HepG2 (cell line): ENCODE data around the gene RASL12. TPM values are rescaled to one million over a fixed set of nuclear protein-coding genes. Genes with fewer than 3 reads are reported as not detected.

Experiments used
- ATAC-seq: fragments of 200-7000 bp; cut with Tn5 transposase; 3 replicates; pipeline ENCODE4 v1.9.1; 2020; ENCODE audit warnings: mild to moderate bottlenecking, moderate library complexity
- BruUV-seq: library from RNA; stranded (reverse); fragments of 400-500 nt; replicated peaks from 2 replicates; lab custom pipeline; 2021; lab: Mats Ljungman, UMichigan
- CTCF ChIA-PET: fragments of 300-600 bp; formaldehyde crosslinking; extraction: SDS; loops from one replicate; lab custom pipeline; 2021; ENCODE audit warnings: low total read pairs, inconsistent platforms, low intra/inter-chr PET ratio; lab: Yijun Ruan, JAX
- POLR2A ChIA-PET: fragments of 350-600 bp; sonication (Branson Sonifier 250); formaldehyde crosslinking; loops from one replicate; lab custom pipeline; 2020; ENCODE audit warnings: antibody characterized with exemption, inconsistent platforms; lab: Yijun Ruan, JAX
- DNase-seq: peaks from one replicate; pipeline ENCODE4 v3.0.0-alpha.2; 2015; ENCODE audit warnings: low spot score
- FAIRE-seq: peaks from 3 replicates; lab custom pipeline; 2011; peaks lifted over from hg19 to GRCh38; lab: Jason Lieb, UNC
- H2AFZ ChIP-seq: one replicate; pipeline ENCODE4 v1.6.1; 2011; ENCODE audit warnings: low read length, inconsistent platforms
- H3K27ac ChIP-seq: fragments of 300-600 bp; 3 replicates; pipeline ENCODE4 v1.8.0; 2011; ENCODE audit warnings: mixed run types, mild to moderate bottlenecking, mixed read lengths, low read length, inconsistent platforms; ENCODE audit not compliant: insufficient read depth; ENCODE audit errors: extremely low read length
- H3K27me3 ChIP-seq, 2 experiments: fragments of 200-600 bp in 1 of 2; 2 replicates in 1 of 2; 3 replicates in 1 of 2; pipeline versions ENCODE4 v1.6.0 to v1.8.0; 2011; ENCODE audit warnings: low read length in 2 of 2, mild to moderate bottlenecking in 2 of 2, moderate library complexity in 2 of 2, inconsistent platforms in 1 of 2; ENCODE audit not compliant: insufficient read depth in 2 of 2, control insufficient read depth in 1 of 2
- H3K36me3 ChIP-seq, 2 experiments: fragments of 200-600 bp in 1 of 2; replicated peaks in 1 of 2; 2 replicates in 1 of 2; 3 replicates in 1 of 2; pipeline versions ENCODE4 v1.5.1 to v1.8.0; 2011; ENCODE audit warnings: low read length in 2 of 2, inconsistent platforms in 1 of 2; ENCODE audit not compliant: insufficient read depth in 2 of 2, control insufficient read depth in 1 of 2
- H3K4me1 ChIP-seq: 2 replicates; pipeline ENCODE4 v1.5.1; 2012; ENCODE audit warnings: low read length, inconsistent platforms; ENCODE audit not compliant: insufficient read depth
- H3K4me2 ChIP-seq: 2 replicates; pipeline ENCODE4 v1.6.0; 2011; ENCODE audit warnings: low read depth, low read length, inconsistent platforms
- H3K4me3 ChIP-seq, 3 experiments: fragments of 200-600 bp in 1 of 3; sonication (generic), shearing (Covaris generic) in 1 of 3; replicated peaks in 1 of 3; 2 replicates each; pipeline ENCODE4 v1.5.1; 2011 to 2016; ENCODE audit warnings: low read length in 3 of 3, inconsistent platforms in 2 of 3, low read depth in 2 of 3, mild to moderate bottlenecking in 2 of 3, control low read depth in 1 of 3, mixed read lengths in 1 of 3; ENCODE audit not compliant: insufficient read depth in 1 of 3
- H3K79me2 ChIP-seq: one replicate; pipeline ENCODE4 v1.6.1; 2011; ENCODE audit warnings: low read length, inconsistent platforms; ENCODE audit not compliant: insufficient read depth
- H3K9ac ChIP-seq: 2 replicates; pipeline ENCODE4 v1.6.0; 2011; ENCODE audit warnings: mild to moderate bottlenecking, low read depth, low read length, inconsistent platforms; ENCODE audit not compliant: insufficient read depth
- H3K9me3 ChIP-seq: 2 replicates; pipeline ENCODE4 v1.5.1; 2012; ENCODE audit warnings: mild to moderate bottlenecking, low read length
- H4K20me1 ChIP-seq: 2 replicates; pipeline ENCODE4 v1.6.0; 2011; ENCODE audit warnings: inconsistent platforms, mild to moderate bottlenecking, low read length, moderate library complexity; ENCODE audit not compliant: insufficient read depth
- ADNP ChIP-seq: sonication (generic); formaldehyde crosslinking; IDR thresholded peaks from 2 replicates; pipeline ENCODE4 v1.4.0; 2020; ENCODE audit warnings: missing genetic modification reagents
- AHR ChIP-seq: IDR thresholded peaks from 2 replicates; pipeline ENCODE4 v1.6.1; 2018; ENCODE audit warnings: missing genetic modification reagents, missing compliant biosample characterization
- RFX5 ChIP-seq: IDR thresholded peaks from 2 replicates; pipeline ENCODE4 v1.6.1; 2011; ENCODE audit warnings: low read depth, low read length, improper control_type of control experiment
- SP1 ChIP-seq, 2 experiments: fragments of 450-650 bp in 1 of 2; sonication (generic) in 1 of 2; formaldehyde crosslinking in 1 of 2; IDR thresholded peaks; 2 replicates each; pipeline versions ENCODE4 v1.4.0 to v1.6.1; 2016 to 2020; ENCODE audit warnings: missing genetic modification reagents in 1 of 2
- ZNF605 ChIP-seq: sonication (generic); formaldehyde crosslinking; IDR thresholded peaks from 2 replicates; pipeline ENCODE4 v1.8.0; 2022; ENCODE audit warnings: mild to moderate bottlenecking, missing genetic modification reagents
- ZNF616 ChIP-seq: sonication (generic); formaldehyde crosslinking; IDR thresholded peaks from 2 replicates; pipeline ENCODE4 v1.5.0; 2020; ENCODE audit warnings: low read depth, mild to moderate bottlenecking, missing genetic modification reagents
- ZNF788 ChIP-seq: sonication (generic); formaldehyde crosslinking; IDR thresholded peaks from 2 replicates; pipeline ENCODE4 v1.5.0; 2020; ENCODE audit warnings: mild to moderate bottlenecking, missing genetic modification reagents, borderline replicate concordance
- ZNF850 ChIP-seq: sonication (generic); formaldehyde crosslinking; conservative IDR thresholded peaks from 2 replicates; pipeline ENCODE4 v1.9.0; 2021; ENCODE audit warnings: mild to moderate bottlenecking, missing genetic modification reagents
- WGBS: methylation state at CpG from one replicate; pipeline ENCODE4 v1.1.6; 2017; ENCODE audit warnings: low lambda C conversion rate; 5-methylcytosine and 5-hydroxymethylcytosine counted together
- in situ Hi-C: cut with HindIII; loops from 2 replicates; pipeline ENCODE4 v1.10.0; 2017; ENCODE audit warnings: low pct_unique_long_range_greater_than_20kb; ENCODE audit not compliant: extremely low pct_ligation_motif_present
- intact Hi-C: fragments of 100-400 bp; cut with micrococcal nuclease; formaldehyde crosslinking; loops from one replicate; pipeline ENCODE4 v1.10.0; 2022; ENCODE audit not compliant: unreplicated experiment
- polyA plus RNA-seq, 8 experiments: library from polyadenylated mRNA; depleted of rRNA in 3 of 8; stranded (reverse) in 7 of 8; unstranded in 1 of 8; fragments of >200 nt; fragmentation: Illumina TruSeq in 4 of 8; extraction: Trizol in 4 of 8; gene quantifications; 2 replicates each; pipeline versions ENCODE4 v1.2.1 to v1.2.3, GENCODE V29; 2011 to 2016; ENCODE audit warnings: low read depth in 4 of 8, missing spikeins in 1 of 8, mixed read lengths in 1 of 8; ENCODE audit not compliant: insufficient read depth in 1 of 8
- total RNA-seq, 5 experiments: library from RNA; depleted of rRNA; stranded (reverse); fragments of >200 nt; fragmentation: Illumina TruSeq; extraction: Trizol; gene quantifications; 2 replicates each; pipeline ENCODE4 v1.2.3, GENCODE V29; 2016; ENCODE audit warnings: low read depth in 1 of 5
- TF ChIP-seq, protein P1 (sequence below): sonication (generic); formaldehyde crosslinking; IDR thresholded peaks from 2 replicates; pipeline ENCODE4 v1.8.0; 2023; ENCODE audit warnings: mild to moderate bottlenecking, missing genetic modification reagents

RASL12 gene
- total and polyA plus RNA-seq, 2 of the 13 experiments (the other 11 are each of a cell fraction or from before 2014, with no cell fraction given), result 0.16 to 0.55 TPM

DNA sequence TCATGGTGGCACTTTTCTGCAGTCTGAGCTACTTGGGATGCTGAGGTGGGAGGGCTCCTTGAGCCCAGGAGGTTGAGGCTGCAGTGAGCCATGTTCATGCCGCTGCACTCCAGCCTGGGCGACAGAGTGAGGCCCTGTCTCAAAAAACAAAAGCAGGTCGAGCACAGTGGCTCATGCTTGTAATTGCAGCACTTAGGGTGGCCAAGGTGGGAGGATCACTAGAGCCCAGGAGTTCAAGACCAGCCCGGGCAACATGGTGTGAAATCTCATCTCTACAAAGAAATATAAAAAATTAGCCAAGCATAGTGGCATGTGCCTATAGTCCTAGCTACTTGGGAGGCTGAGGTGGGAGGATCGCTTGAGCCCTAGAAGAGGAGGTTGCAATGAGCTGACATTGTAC, 37.2 kb upstream of the RASL12 start:
- POLR2A ChIA-PET, result no interaction called here
- FAIRE-seq (no peak), DNase-seq (no peak)
- BruUV-seq, result no TSS peak
- no peaks in the 10 kb centered on the region for H3K79me2 ChIP-seq
- WGBS, result 86% methylated on average over 4 of the region's 5 CpGs
- H3K4me1 ChIP-seq, result no peaks in the 10 kb centered on the region
- no peak overlapping the region for H3K27ac ChIP-seq
- no peak overlapping the region for H2AFZ ChIP-seq
- intact Hi-C loops, result no loop called here
- no peak overlapping the region for H3K4me2 ChIP-seq
- no peak for TF ChIP-seq ZNF605 (CRISPR knock-in tag)
- TF ChIP-seq RFX5, result no peak
- no peak for TF ChIP-seq AHR (CRISPR knock-in tag)
- TF ChIP-seq ZNF788 (CRISPR knock-in tag), result no peak
- TF ChIP-seq SP1 (IDR thresholded peaks at IDR 0.05), result no peak
- no peak for TF ChIP-seq SP1 (CRISPR knock-in tag; IDR thresholded peaks at IDR 0.05)
- no peak for TF ChIP-seq ADNP (CRISPR knock-in tag)
- TF ChIP-seq ZNF850, result no peak
- no peak for TF ChIP-seq ZNF616 (CRISPR knock-in tag)
- TF ChIP-seq, protein P1, sequence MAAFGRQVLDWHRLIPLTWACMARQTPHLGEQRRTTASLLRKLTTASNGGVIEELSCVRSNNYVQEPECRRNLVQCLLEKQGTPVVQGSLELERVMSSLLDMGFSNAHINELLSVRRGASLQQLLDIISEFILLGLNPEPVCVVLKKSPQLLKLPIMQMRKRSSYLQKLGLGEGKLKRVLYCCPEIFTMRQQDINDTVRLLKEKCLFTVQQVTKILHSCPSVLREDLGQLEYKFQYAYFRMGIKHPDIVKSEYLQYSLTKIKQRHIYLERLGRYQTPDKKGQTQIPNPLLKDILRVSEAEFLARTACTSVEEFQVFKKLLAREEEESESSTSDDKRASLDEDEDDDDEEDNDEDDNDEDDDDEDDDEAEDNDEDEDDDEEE, result no peak
- TF ChIP-seq, all 625 proteins: peak for 0
- no peaks in the 10 kb centered on the region for H4K20me1 ChIP-seq
- no peak overlapping the region for H3K9ac ChIP-seq
- H3K36me3 ChIP-seq, result peaks cover 3 to 12% of the 10 kb centered on the region in 2 experiments; a peak in 2 of 5 replicates
- no peaks in the 10 kb centered on the region; a peak in 1 of 5 replicates for H3K27me3 ChIP-seq
- in situ Hi-C loops, result no loop called here
- ATAC-seq, result no peak
- H3K9me3 ChIP-seq, result no peaks in the 10 kb centered on the region
- H3K4me3 ChIP-seq, result no peak overlapping the region
- CTCF ChIA-PET, result no interaction called here
